Midbrain (tissue), 1 donor: Measurements from ENCODE around the gene ADPRHL1.
"Not testable (repeated sequence)": the region's sequence is repeated elsewhere in the genome, so short reads cannot be mapped to it uniquely, and the experiment has no call there.

ENCODE experiments used
- DNase-seq: peaks from one replicate; lab custom pipeline; 2025; lab: John Stamatoyannopoulos, UW

Gene ADPRHL1

DNA sequence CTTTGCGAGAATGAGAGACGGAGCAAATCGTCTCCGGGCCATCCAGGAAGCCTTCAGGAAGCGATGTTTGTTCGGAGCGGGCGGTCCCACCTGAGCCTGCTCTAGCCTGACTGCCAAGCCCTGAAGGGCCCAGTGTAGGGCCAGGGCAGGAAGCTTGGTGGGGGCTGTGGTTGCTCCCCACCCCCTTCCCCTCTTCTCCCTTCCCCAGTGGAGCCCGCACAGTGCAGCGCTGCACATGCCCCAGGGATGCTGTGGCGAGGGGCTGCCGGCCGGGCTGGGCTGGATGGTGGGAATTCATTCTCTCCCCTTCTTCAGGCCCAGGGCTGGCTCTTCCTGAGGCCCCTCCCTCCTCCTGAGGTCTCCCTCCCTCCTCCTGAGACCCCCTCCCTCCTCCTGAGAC lies 82.2 kb downstream of the ADPRHL1 start:
- no peak for DNase-seq

DNA sequence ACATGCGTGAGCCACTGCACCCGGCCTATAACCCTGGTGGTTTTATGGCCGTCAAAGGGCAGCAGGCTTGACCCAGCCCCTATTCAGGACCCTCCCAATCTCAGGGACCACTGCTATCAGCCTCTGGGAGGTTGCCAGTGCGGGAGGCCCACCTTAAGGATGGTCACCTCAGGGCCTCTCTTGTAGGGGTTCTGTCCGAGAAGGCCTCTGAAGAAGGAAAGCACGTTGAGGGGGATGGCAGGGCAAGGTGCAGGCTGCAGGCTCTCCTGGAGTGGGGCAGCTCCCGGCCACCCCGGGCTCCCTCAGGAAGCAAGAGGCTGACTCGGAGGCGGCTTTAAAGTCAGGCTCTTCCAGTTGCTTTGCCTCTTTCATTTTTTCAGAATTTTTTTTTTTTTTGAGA lies 83.4 kb downstream of the ADPRHL1 start:
- DNase-seq, result no peak

DNA sequence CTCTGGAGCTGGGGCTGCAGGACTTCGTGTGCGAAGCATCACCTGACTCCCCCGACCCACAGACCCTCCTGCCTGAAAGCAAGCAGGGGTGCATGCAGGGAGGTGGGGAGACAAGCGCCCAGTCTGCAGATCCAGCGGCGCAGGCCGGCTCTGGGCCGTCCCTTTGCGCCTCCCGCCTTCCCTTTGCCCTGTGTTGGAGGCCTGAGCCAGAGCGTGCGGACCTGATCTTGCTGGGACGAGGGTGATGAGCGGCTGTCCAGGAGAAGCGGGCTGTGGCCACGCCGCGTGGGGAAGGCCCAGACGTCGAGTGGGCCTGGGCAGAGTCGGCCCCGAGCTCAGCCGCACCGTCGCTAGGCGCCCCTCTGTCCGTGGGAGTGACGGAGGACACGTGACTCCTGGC lies 84.1 kb downstream of the ADPRHL1 start:
- no peak for DNase-seq

DNA sequence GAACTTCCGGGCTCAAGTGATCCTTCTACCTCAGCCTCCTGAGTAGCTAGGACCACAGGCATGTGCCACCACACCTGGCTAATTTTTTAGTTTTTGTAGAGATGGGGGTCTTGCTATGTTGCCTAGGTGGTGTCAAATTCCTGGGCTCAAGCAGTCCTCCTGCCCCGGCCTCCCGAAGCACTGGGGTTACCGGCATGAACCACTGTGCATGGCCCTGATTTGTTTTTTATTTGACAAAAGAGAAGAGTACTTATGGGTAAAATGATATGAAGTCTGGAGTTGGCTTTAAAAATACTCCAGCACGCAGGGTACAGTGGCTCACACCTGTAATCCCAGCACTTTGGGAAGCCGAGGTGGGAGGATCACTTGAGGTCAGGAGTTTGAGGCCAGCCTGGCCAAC lies 84.9 kb downstream of the ADPRHL1 start:
- DNase-seq, result not testable (repeated sequence)

DNA sequence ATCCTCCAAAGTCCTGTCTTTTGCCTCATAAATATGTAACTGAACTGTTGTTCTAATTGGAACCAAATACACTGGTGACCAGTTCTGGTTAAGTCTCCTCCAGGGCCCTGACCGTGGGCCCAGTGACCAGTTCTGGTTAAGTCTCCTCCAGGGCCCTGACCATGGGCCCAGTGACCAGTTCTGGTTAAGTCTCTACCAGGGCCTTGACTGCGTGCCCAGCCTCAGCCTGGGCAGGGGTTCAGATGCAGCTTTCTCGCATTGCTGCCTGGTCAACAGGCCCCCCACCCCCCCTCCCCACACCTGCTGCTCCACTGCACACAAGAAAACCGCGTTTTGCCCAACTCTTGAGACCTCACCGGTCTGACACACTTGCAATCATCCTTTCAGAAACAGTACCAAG lies 85.5 kb downstream of the ADPRHL1 start:
- DNase-seq, result no peak

DNA sequence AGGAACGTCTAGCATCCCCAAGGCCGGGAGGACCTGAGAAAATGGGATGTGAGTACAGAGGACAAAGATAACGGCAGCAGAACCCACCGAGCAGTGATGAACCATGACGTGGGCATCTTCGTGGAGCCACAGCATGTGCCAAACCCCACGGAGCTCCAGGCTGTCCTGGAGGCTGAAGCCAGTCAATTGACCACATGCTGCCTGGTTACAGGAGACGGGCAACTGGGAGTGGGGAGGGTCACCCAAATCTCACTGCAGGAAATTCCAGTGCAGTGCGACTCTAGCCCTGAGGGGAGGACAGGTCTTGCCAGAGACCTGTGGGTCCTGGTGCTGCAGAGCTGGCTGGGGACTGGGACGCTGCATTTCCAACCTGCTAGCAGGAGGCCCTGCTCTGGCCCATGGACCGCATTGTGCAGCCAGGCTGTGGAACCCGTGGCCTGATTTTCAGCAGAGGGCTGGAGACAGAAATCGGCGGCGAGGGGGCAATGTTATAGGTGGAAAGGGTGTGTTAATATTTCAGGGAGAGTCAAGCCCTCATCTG lies 86.2 kb downstream of the ADPRHL1 start:
- DNase-seq, result no peak

DNA sequence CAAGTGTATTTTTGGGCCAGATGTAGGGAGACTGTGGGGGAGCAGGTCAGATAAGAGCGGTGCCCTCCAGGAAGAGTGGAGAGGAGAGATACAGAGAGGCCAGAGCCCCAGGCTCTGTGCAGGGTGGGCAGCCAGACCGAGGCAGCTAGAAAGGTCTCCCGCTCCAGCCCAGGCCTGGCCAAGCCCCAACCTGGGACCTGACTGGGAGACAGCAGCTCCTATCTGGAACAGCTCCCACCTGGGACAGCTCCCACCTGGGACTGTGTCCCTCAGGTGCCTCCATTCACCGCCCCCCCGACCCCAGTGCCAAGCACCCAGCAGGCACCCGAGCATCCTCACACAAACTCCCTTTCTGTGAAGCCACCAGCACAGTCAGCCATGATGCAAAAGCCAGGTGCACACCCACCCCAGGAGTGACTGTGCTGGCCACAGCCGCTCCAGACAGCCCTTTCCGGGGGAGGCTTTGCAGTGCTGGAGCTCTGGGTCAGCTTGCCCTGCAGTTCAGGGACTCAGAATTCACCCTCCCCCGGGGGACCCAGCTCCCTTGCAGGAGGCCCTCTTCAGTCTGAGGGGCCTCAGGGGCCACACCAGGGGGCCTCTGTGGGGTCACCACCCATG lies 87.2 kb downstream of the ADPRHL1 start:
- DNase-seq, result no peak

DNA sequence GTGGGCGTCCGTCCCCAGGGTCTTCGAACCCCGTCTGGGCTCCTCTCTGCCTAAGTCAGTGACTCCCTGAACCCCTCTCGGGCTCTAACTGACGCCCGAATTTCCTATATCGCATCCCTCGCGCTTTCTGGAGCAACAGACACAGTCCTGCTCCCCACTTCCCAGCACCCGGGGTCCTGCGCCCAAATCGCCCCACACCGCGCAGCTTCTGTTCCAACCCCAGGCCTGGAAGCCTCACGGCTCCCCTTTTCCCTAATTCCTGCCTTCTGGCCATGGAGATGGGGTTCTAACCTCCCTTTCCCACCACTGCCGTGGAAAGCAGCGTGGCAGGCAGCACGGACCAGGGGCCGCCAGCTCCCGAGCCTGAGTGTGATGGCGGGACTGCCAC lies 87.7 kb downstream of the ADPRHL1 start:
- no peak for DNase-seq

DNA sequence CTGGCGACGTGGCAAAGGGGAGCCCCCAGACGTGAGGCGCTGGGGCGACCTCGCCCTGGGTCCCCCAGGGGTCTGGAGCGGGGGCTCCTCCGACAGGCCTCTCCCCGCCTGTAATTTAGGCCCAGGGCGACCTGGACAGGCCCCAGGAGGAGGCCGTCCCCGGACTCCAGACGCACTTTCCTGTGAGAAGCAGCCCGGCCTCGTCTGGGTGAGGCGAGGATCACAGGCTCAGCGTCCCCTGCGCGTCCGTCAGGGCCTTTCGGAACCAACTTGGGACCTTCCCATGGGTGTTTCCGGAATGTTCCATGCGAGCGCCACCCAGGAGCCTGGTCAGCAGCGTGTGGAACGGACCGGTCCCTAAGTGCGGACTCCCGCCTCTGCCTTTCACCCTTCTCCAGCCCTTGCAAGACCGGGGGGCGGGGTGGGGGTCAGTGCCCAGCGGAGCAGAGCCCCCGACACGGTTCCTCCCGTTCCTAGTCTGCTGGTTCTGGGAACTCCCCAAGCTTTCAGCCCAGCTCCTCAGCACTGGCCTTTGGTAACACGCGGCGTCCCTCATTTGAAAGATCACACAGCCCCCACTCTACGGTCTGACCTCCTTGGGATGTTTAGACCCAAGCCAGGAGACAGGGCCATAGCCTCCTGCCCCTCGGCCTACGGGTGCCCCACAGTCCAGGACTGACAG lies 88.2 kb downstream of the ADPRHL1 start:
- no peak for DNase-seq

DNA sequence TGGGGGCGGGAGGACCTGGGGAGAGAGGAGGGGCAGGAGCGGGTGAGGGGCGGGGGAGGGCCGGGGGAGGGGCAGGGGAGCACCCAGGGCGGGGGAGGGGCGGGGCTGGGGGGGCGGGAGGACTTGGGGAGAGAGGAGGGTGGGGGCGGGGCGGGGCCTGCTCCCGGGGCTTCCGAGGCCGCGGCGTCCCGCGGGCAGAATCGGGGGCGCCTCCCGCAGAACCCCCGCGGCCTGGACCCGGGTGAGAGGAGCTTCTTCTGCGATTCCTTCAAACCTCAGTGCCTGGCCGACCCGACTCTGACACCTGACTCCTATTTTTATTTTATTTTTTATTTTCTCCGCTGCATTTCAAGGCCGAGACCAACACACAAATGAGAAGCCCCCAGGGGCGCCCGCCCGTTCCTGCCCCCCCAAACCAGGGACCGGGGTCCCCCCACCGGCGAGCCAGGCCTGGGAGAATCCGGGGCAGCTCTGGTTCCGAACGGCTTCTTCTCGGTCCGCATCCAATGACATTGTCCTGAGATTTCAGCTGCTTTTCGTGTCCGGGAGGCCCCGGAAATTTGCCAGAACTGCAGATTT lies 88.9 kb downstream of the ADPRHL1 start:
- DNase-seq, result no peak

DNA sequence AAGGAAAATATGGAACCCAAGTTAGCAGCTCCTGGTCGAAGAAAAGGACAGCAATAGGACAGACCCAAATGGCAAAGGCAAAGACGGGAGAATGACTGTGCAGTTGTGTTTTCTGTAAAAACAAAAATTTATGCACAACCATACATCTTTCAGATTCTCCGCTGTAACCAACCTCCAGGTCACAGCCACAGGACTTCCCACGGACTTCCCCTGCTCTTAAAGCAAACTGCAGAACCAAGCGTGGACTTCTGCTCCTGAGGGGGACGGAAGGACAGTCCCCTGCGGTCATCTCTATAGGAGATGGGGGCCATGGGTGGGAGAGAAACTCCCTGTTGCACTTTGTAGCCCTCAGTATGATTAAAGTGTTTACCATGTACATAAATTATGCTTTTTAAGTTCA lies 91.9 kb downstream of the ADPRHL1 start:
- no peak for DNase-seq

DNA sequence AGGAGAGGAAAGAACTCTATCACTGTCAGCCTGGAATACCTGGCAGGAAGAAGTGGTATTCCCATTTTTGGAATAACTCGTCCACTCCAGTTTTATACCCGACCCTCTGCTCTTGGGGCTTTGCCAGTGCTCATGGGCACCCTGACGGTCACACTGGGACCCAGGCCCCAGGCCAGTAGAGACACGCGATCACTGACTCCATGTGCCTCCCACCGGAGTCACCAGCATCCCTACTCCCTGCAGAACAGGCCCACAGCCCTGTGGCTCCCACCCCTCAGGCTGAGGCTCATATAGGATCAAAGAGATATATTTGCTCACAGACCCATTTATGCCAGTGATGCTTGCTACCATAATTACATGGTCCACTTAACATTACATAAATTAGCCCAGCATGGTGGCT lies 92.8 kb downstream of the ADPRHL1 start:
- no peak for DNase-seq

DNA sequence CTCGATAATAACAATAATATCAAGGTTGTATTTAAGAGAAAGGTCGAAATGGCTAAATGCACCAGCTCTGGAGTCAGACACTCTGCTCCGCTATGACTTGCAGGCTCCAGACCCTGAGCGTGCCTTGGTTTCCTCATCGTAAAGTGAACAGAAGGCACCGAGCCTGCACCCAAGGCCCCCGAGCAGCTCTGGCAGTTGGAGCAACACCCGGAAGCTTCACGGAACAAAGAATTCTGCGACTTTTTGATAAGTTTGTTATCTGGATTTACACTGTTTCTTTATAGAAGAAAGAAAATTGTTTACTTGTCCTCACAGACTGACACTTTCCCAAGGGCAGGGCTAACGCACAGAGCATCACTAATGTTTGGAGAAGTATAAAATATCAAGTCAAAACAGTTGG lies 93.7 kb downstream of the ADPRHL1 start:
- DNase-seq, result no peak

DNA sequence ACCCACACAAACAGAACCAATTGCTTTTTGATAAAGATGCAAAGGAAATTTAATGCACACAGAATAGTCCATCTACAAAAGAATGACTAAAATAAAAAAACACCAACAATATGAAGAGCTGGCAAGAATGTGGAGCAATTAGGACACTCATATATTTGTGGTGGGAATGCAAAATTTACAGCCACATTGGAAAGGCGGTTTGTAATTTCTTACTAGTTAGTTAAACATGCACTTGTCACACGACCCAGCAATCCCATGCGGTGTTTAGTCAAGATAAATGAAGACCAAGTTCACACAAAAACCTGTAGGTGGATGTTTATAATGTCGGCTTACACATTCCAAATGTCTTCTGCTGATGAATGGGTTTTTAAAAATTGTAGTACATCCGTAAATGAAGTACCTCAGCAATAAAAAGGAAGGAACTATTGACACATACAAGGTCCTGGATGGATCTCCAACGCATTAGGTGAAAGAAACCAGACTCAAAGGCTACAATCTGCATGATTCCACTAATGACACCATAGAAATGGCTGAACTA lies 94.6 kb downstream of the ADPRHL1 start:
- DNase-seq, result no peak

DNA sequence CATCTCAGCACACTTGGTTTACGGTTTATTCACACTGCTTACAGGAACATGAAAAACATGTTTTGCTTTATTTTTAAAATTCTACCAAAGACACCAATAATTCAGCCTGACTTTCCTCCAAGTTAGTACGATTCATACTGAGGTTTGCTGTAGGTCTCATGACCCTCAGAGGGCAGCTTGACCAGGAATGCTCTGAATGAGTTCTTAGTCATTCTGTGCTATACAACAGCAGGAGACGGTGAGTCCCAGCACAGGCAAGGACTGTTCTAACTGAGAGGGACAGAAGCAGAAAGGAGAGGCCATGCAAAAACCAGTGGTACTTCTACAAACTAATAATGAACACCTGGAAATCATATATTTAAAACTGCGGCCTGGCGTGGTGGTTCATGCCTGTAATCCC lies 95.8 kb downstream of the ADPRHL1 start:
- no peak for DNase-seq

DNA sequence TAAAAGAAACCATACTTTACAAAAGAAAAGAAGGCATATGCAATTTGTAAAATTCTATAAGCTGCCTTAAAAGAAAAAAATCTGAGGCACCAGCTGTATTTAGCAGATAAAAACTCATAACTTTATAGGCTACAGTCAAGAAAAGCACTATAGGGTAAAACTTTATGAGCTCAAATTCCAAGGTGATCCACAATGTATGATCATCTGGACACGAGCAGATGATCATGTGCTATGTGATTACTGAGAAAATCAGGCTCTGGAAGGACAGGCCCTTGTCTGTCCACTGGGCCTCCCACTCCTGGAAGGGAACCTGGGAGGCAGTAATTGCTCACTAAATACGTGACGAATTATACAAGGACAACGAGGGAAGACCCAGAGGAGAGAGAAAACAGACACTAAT lies 96.7 kb downstream of the ADPRHL1 start:
- no peak for DNase-seq

DNA sequence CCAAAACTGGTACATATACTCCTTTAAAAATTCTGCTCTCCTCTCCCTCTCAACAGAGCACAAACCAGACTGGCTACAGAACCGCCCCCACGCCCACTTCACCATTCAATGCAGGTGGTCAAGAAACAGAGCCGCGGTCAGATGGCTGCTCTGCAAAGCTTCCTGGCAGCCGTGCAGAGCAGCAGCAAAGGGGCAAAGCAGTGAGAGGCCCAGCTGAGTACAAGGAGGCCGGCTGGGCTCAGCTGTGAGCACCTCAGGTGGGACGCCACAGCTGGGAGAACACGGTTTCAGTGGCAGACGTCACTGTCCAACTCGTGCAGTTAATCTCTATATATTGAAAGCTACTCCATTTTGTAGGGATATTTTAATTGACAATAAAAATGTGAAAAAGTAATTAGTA lies 97.7 kb downstream of the ADPRHL1 start:
- DNase-seq, result no peak

DNA sequence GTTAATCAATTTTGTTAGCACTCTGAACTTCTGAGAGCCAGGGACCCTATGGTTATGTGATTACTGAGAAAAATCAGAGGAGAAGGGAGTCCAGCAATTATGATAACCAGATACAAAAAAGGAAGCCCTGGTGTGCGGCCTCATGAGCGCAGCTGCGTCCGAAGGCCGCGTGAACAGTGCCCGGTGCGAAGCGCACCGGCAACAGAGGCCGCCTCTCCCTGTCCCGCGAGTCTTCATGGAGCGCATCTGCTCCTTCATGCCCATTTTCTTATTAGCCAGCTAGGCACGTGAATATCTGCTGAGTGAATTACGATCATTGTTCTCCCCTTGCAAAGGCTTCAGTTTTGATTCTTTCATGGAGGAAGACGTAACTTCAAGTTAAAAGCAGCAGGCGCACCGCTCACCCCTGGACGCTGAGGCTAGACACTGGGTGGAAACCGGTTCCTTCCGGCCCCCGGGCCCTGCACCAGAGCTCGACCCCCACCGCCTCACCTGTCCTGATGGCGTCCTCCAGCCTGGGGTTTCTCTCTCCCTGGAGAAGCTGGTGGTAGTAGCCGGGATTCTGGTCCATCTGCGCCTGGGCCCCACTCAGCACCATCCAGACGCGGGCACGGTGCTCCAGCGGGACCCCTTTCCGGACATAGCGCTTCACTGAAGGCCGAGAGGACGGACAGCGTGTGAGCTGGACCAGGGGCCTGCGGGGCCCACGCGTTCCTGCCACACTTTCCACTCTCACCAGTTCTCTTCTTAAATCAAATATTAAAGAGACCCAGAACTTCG lies 98.3 kb downstream of the ADPRHL1 start:
- no peak for DNase-seq

DNA sequence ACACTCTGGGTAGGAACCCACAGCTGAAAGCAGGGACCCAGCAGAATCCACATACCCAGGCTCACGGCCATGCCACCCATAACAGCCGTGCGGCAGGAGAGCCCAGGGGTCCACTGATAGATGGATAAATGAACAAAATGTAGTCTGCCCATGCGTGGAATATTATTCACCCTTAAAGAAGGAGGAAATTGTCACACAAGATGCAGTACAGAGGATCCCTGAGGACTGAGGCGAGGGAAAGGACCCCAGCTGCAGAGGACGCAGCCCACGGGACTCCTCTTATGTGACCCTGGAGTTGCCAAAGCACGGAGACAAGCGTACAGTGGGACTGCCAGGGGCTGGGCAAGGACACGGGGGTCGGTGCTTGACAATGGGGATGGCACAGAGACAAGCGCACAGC lies 100.0 kb downstream of the ADPRHL1 start:
- DNase-seq, result no peak

DNA sequence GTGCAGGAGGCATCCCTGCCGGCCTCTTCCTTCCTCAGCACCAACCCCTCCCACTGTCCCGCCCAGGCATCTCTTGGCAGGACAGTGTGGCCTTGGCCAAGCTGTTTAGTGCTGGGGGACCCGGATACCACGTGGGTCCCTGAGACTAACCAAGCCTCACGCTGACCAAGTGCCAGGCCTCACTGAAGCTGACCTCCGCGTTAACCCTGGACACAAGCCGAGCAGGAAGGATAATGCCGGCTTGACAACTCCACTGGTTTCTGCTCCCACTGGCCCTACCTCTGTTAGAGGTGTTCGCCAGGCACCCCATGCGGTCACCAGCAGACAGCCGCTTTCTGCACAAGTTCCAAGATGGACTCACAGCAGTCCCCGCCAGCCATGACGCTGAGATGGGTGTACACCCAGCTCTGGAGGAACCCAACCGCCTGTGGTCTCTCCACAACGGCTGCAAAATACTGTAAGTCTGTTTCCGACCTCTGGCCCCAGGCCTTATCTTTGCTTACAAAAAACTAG lies 101.7 kb downstream of the ADPRHL1 start:
- no peak for DNase-seq

DNA sequence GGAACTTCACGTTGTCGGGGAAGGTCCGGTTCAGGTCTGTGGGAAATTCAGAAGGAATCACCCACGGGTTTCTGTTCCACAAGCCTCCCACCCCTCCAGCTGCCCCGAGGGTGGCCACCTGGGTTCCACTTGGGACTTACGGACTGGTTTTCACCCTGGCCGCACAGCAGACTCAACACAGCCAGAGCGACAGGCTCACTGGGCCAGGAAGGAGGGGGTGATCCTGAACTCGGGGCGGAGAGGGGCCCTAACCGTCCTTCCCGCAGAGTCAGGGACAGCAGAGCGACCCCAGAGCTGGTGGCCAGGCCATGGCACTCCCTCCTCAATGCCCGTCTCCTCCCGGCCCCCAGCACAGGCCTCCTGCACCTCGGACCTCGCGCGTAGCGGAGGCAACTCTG lies 102.4 kb downstream of the ADPRHL1 start:
- DNase-seq, result no peak
